A549 (cell line): Measurements from ENCODE around the gene DBF4B. TPM values are rescaled to one million over a fixed set of nuclear protein-coding genes. Genes with fewer than 3 reads are reported as not detected.

Source experiments
- ATAC-seq, 2 experiments: fragments of 200-7000 bp in 1 of 2; fragments of >200 bp in 1 of 2; cut with Nextera tagmentation in 1 of 2; cut with Tn5 transposase in 1 of 2; 3 replicates each; pipeline versions ENCODE4 v1.8.0 to v1.9.1; 2018 to 2020; ENCODE audit warnings: mild to moderate bottlenecking in 1 of 2, moderate library complexity in 1 of 2
- CTCF ChIA-PET: fragments of 300-600 bp; sonication (Branson Sonifier 250); formaldehyde crosslinking; extraction: SDS; loops from one replicate; lab custom pipeline; 2021; ENCODE audit warnings: antibody characterized with exemption, inconsistent platforms; lab: Yijun Ruan, JAX
- POLR2A ChIA-PET: fragments of 350-600 bp; formaldehyde crosslinking; extraction: SDS; loops from one replicate; lab custom pipeline; 2021; ENCODE audit warnings: antibody characterized with exemption, inconsistent platforms; lab: Yijun Ruan, JAX
- DNase-seq, 2 experiments: peaks; one replicate each; pipeline versions ENCODE4 v3.0.0 to v3.0.0-alpha.2; 2011 to 2016; ENCODE audit warnings: low read depth in 1 of 2, low spot score in 1 of 2
- FAIRE-seq: peaks from 2 replicates; lab custom pipeline; 2011; peaks lifted over from hg19 to GRCh38; lab: Jason Lieb, UNC
- H3K27ac ChIP-seq, 2 experiments: fragments of >200 bp; sonication (Bioruptor Twin); formaldehyde crosslinking; 3 replicates each; pipeline ENCODE4 v1.5.1; 2016 to 2017
- H3K4me1 ChIP-seq: fragments of >200 bp; sonication (Bioruptor Twin); formaldehyde crosslinking; 3 replicates; pipeline ENCODE4 v1.6.1; 2016
- H3K4me2 ChIP-seq: fragments of >200 bp; sonication (Bioruptor Twin); formaldehyde crosslinking; 3 replicates; pipeline ENCODE4 v1.6.1; 2016
- H3K4me3 ChIP-seq: fragments of >200 bp; sonication (Bioruptor Twin); formaldehyde crosslinking; 3 replicates; pipeline ENCODE4 v1.5.1; 2016
- H3K9me3 ChIP-seq: fragments of >200 bp; sonication (Bioruptor Twin); formaldehyde crosslinking; 3 replicates; pipeline ENCODE4 v1.6.1; 2016
- CBX2 ChIP-seq: fragments of 200-600 bp; sonication (generic); IDR thresholded peaks from 2 replicates; pipeline ENCODE4 v1.6.1; 2016; ENCODE audit warnings: low read depth, mild to moderate bottlenecking, borderline replicate concordance
- CBX8 ChIP-seq: fragments of 200-600 bp; sonication (generic); IDR thresholded peaks from 2 replicates; pipeline ENCODE4 v1.6.1; 2016
- CEBPB ChIP-seq, 2 experiments: fragments of >200 bp in 1 of 2; sonication (Bioruptor Twin) in 1 of 2; formaldehyde crosslinking in 1 of 2; IDR thresholded peaks; 2 replicates each; pipeline ENCODE4 v1.6.1; 2012 to 2016
- EHF ChIP-seq: fragments of 250-450 bp; sonication (Bioruptor Pico); IDR thresholded peaks from 2 replicates; pipeline ENCODE4 v1.5.0; 2020; ENCODE audit warnings: mild to moderate bottlenecking
- EHMT2 ChIP-seq: fragments of 200-600 bp; sonication (generic); IDR thresholded peaks from 2 replicates; pipeline ENCODE4 v1.6.1; 2016; ENCODE audit warnings: antibody characterized with exemption, low read depth, mild to moderate bottlenecking, moderate library complexity
- ELK1 ChIP-seq: fragments of 150-350 bp; IDR thresholded peaks from 2 replicates; pipeline ENCODE4 v1.6.1; 2014; ENCODE audit warnings: low read depth, mild to moderate bottlenecking, low read length
- FOSL2 ChIP-seq, 2 experiments: fragments of 450-650 bp in 1 of 2; fragments of >200 bp in 1 of 2; sonication (Bioruptor Twin) in 1 of 2; formaldehyde crosslinking; IDR thresholded peaks; 2 replicates each; pipeline versions ENCODE4 v1.5.0 to v1.6.1; 2016 to 2020; ENCODE audit warnings: mild to moderate bottlenecking in 1 of 2, moderate library complexity in 1 of 2
- HOXA7 ChIP-seq: fragments of 250-450 bp; sonication (Bioruptor Pico); IDR thresholded peaks from 2 replicates; pipeline ENCODE4 v1.5.0; 2020; ENCODE audit warnings: mild to moderate bottlenecking, moderate library complexity
- HOXB5 ChIP-seq: fragments of 250-450 bp; sonication (Bioruptor Pico); IDR thresholded peaks from 2 replicates; pipeline ENCODE4 v1.5.0; 2020; ENCODE audit warnings: mild to moderate bottlenecking, moderate library complexity
- JUN ChIP-seq, 2 experiments: fragments of >200 bp; sonication (Bioruptor Twin); formaldehyde crosslinking; IDR thresholded peaks; 2 replicates in 1 of 2; 3 replicates in 1 of 2; pipeline ENCODE4 v1.6.1; 2016 to 2017
- JUNB ChIP-seq: fragments of >200 bp; sonication (Bioruptor Twin); formaldehyde crosslinking; IDR thresholded peaks from 2 replicates; pipeline ENCODE4 v1.6.1; 2016
- KDM5A ChIP-seq: fragments of 200-600 bp; sonication (generic); IDR thresholded peaks from 2 replicates; pipeline ENCODE4 v1.6.1; 2016; ENCODE audit warnings: antibody characterized with exemption, mild to moderate bottlenecking
- NPAS2 ChIP-seq: fragments of 250-450 bp; sonication (Bioruptor Pico); IDR thresholded peaks from 2 replicates; pipeline ENCODE4 v1.8.0; 2022; ENCODE audit warnings: mild to moderate bottlenecking, moderate library complexity, borderline replicate concordance
- NR3C1 ChIP-seq: fragments of >200 bp; sonication (Bioruptor Twin); formaldehyde crosslinking; IDR thresholded peaks from 3 replicates; pipeline ENCODE4 v1.6.1; 2017
- POLR2AphosphoS2 ChIP-seq: conservative IDR thresholded peaks from 2 replicates; pipeline ENCODE4 v1.6.1; 2012; ENCODE audit warnings: low read length, improper control_type of control experiment, inconsistent platforms
- RAD21 ChIP-seq, 2 experiments: fragments of >200 bp in 1 of 2; sonication (Bioruptor Twin) in 1 of 2; formaldehyde crosslinking in 1 of 2; IDR thresholded peaks in 1 of 2; conservative IDR thresholded peaks in 1 of 2; 2 replicates in 1 of 2; 3 replicates in 1 of 2; pipeline ENCODE4 v1.6.1; 2012 to 2018; ENCODE audit warnings: inconsistent platforms in 1 of 2
- RCOR1 ChIP-seq: fragments of 150-350 bp; IDR thresholded peaks from 2 replicates; pipeline ENCODE4 v1.6.1; 2014; ENCODE audit warnings: antibody characterized with exemption, low read length, low read depth
- REST ChIP-seq: fragments of 200-600 bp; sonication (generic); IDR thresholded peaks from 2 replicates; pipeline ENCODE4 v1.6.1; 2016; ENCODE audit warnings: antibody characterized with exemption, mild to moderate bottlenecking, moderate library complexity
- TFCP2L1 ChIP-seq: fragments of 250-450 bp; sonication (Bioruptor Pico); IDR thresholded peaks from 2 replicates; pipeline ENCODE4 v1.5.0; 2021; ENCODE audit warnings: mild to moderate bottlenecking
- TP53 ChIP-seq: fragments of 250-450 bp; sonication (Bioruptor Pico); IDR thresholded peaks from 2 replicates; pipeline ENCODE4 v1.5.0; 2021; ENCODE audit warnings: mild to moderate bottlenecking, moderate library complexity
- ZFP36 ChIP-seq: fragments of 450-650 bp; IDR thresholded peaks from 2 replicates; pipeline ENCODE4 v1.6.1; 2014; ENCODE audit warnings: borderline replicate concordance; ENCODE audit not compliant: partially characterized antibody
- WGBS: methylation state at CpG from one replicate; pipeline ENCODE4 v1.1.6; 2017; ENCODE audit errors: missing lambda C conversion rate; 5-methylcytosine and 5-hydroxymethylcytosine counted together
- polyA plus RNA-seq, 4 experiments: library from polyadenylated mRNA; depleted of rRNA in 3 of 4; stranded (reverse); fragments of >200 nt; fragmentation: RNase III in 1 of 4; extraction: RNeasy Plus Mini Kit Qiagen cat#74134 plus additional on column Dnase treatment in 1 of 4; gene quantifications; 2 replicates in 3 of 4; 3 replicates in 1 of 4; pipeline ENCODE4 v1.2.3, GENCODE V29; 2011 to 2017

DBF4B gene
- polyA plus RNA-seq, 2 of the 4 experiments (the other 2 are of a cell fraction), result 16.9 to 32.3 TPM

- TF ChIP-seq JUN (IDR thresholded peaks at IDR 0.05), result peak in 1 of 2 experiments; percentile 24; a peak in 1 of 5 replicates
- no peak for TF ChIP-seq HOXA7 (CRISPR knock-in tag)
- peak; percentile 62 for TF ChIP-seq KDM5A
- no peak for TF ChIP-seq REST
- no peak for TF ChIP-seq TFCP2L1 (CRISPR knock-in tag)
- TF ChIP-seq FOSL2 (IDR thresholded peaks at IDR 0.05), result 0 out of 2 replicates have a peak, but pooled peaks have one; percentile 29
- TF ChIP-seq FOSL2 (CRISPR knock-in tag; IDR thresholded peaks at IDR 0.05), result peak; percentile 84
Observed at GRCh38 chr17:44779211-44780025, 71.0 kb downstream of the DBF4B start (continued).

GRCh38 chr17:44780161-44780560, 71.7 kb downstream of the DBF4B start:
- ChIA-PET POLR2A (no interaction called here), CTCF (interaction anchor here (0.7 to 30.3 kb wide), 41 partner anchors 10 to 325 kb away, joined by 3 to 1787 read pairs (median 7); partner anchors contain the start of genes ADAM11, GJC1 and HIGD1B)
- Histone ChIP-seq H3K4me1 (peaks cover 12% of the 10 kb centered on the region; the same call in 2 of the 3 replicates), H3K27ac (peak overlapping the region in 1 of 2 experiments; percentile 84; a peak in 2 of 6 replicates), H3K4me2 (no peak overlapping the region), H3K9me3 (no peaks in the 10 kb centered on the region), H3K4me3 (no peak overlapping the region)
- TF ChIP-seq HOXB5 (no peak), CBX8 (no peak), RCOR1 (no peak), FOSL2 (IDR thresholded peaks at IDR 0.05) (no peak), FOSL2 (CRISPR knock-in tag; IDR thresholded peaks at IDR 0.05) (no peak), RAD21 (conservative IDR thresholded peaks at IDR 0.05 in 1 of 2, IDR thresholded peaks at IDR 0.05 in 1 of 2) (no peak), ELK1 (no peak), CBX2 (no peak)
- no peak for DNase-seq
- no peak for FAIRE-seq
- ATAC-seq, result no peak
- 69% methylated on average over 10 of the region's 12 CpGs for WGBS

- Histone ChIP-seq H3K4me2 (no peak overlapping the region), H3K9me3 (no peaks in the 10 kb centered on the region), H3K27ac (no peak overlapping the region), H3K4me1 (peaks cover 12% of the 10 kb centered on the region; the same call in 2 of the 3 replicates), H3K4me3 (no peak overlapping the region)
- ChIA-PET CTCF (interaction anchor here (1.0 to 30.3 kb wide), 14 partner anchors 12 to 355 kb away, joined by 3 to 1787 read pairs (median 26); partner anchors contain the start of genes ACBD4, GJC1 and HIGD1B), POLR2A (no interaction called here)
- no peak for TF ChIP-seq CEBPB (IDR thresholded peaks at IDR 0.05)
- no peak for TF ChIP-seq POLR2AphosphoS2
- no peak for TF ChIP-seq EHMT2
- no peak for TF ChIP-seq TFCP2L1 (CRISPR knock-in tag)
- no peak for TF ChIP-seq HOXB5
- no peak for TF ChIP-seq REST
- no peak for TF ChIP-seq CBX2
- TF ChIP-seq NPAS2, result no peak
- no peak for TF ChIP-seq ZFP36
- TF ChIP-seq NR3C1, result no peak
- TF ChIP-seq RAD21 (conservative IDR thresholded peaks at IDR 0.05 in 1 of 2, IDR thresholded peaks at IDR 0.05 in 1 of 2), result no peak
- no peak for TF ChIP-seq JUNB
- no peak for TF ChIP-seq EHF
- no peak for TF ChIP-seq TP53 (CRISPR knock-in tag)
- 92% methylated on average over 12 of the region's 14 CpGs for WGBS
- no peak for ATAC-seq
- DNase-seq, result no peak
- FAIRE-seq, result no peak
Observed at GRCh38 chr17:44780845-44781480, 72.5 kb downstream of the DBF4B start.
